SK-N-SH treated with all-trans-retinoic acid at 6 μM for 48 hours (cell line): Measurements from ENCODE around the gene KLF5.

ENCODE experiments used
- ARNTL ChIP-seq: fragments of 450-650 bp; formaldehyde crosslinking; IDR thresholded peaks from 2 replicates; pipeline ENCODE4 v1.5.0; 2020; ENCODE audit warnings: low read depth, mild to moderate bottlenecking, moderate library complexity, borderline replicate concordance
- CREB5 ChIP-seq: fragments of 250-450 bp; sonication (Bioruptor Pico); IDR thresholded peaks from 2 replicates; pipeline ENCODE4 v1.5.1; 2020; ENCODE audit warnings: low read depth, mild to moderate bottlenecking, moderate library complexity
- CSDC2 ChIP-seq: fragments of 250-450 bp; sonication (Bioruptor Pico); IDR thresholded peaks from 2 replicates; pipeline ENCODE4 v1.5.0; 2020; ENCODE audit warnings: mild to moderate bottlenecking, moderate library complexity
- ESRRG ChIP-seq: fragments of 250-450 bp; sonication (Bioruptor Pico); IDR thresholded peaks from 2 replicates; pipeline ENCODE4 v1.6.1; 2021; ENCODE audit warnings: mild to moderate bottlenecking
- PATZ1 ChIP-seq: fragments of 250-450 bp; sonication (Bioruptor Pico); IDR thresholded peaks from 2 replicates; pipeline ENCODE4 v1.8.0; 2020; ENCODE audit warnings: mild to moderate bottlenecking, moderate library complexity, borderline replicate concordance
- PPARA ChIP-seq: fragments of 250-450 bp; sonication (Bioruptor Pico); IDR thresholded peaks from 2 replicates; pipeline ENCODE4 v1.5.0; 2020; ENCODE audit warnings: mild to moderate bottlenecking, borderline replicate concordance
- RARB ChIP-seq: fragments of 250-450 bp; sonication (Bioruptor Pico); IDR thresholded peaks from 2 replicates; pipeline ENCODE4 v1.8.0; 2021; ENCODE audit warnings: mild to moderate bottlenecking, moderate library complexity
- TOX ChIP-seq: fragments of 250-450 bp; sonication (Bioruptor Pico); IDR thresholded peaks from 2 replicates; pipeline ENCODE4 v1.8.0; 2021; ENCODE audit warnings: mild to moderate bottlenecking, moderate library complexity, borderline replicate concordance
- ZFP3 ChIP-seq: fragments of 250-450 bp; sonication (Bioruptor Pico); IDR thresholded peaks from 2 replicates; pipeline ENCODE4 v1.5.0; 2020; ENCODE audit warnings: mild to moderate bottlenecking, moderate library complexity
- ZFP30 ChIP-seq: fragments of 450-650 bp; formaldehyde crosslinking; IDR thresholded peaks from 2 replicates; pipeline ENCODE4 v1.5.0; 2022; ENCODE audit warnings: mild to moderate bottlenecking, moderate library complexity
- ZNF565 ChIP-seq: fragments of 450-650 bp; formaldehyde crosslinking; conservative IDR thresholded peaks from 2 replicates; pipeline ENCODE4 v1.5.0; 2020; ENCODE audit warnings: low read depth, mild to moderate bottlenecking, moderate library complexity
- TF ChIP-seq, protein P1 (sequence below): fragments of 250-450 bp; sonication (Bioruptor Pico); IDR thresholded peaks from 2 replicates; pipeline ENCODE4 v1.5.1; 2021; ENCODE audit warnings: mild to moderate bottlenecking, moderate library complexity

DNA sequence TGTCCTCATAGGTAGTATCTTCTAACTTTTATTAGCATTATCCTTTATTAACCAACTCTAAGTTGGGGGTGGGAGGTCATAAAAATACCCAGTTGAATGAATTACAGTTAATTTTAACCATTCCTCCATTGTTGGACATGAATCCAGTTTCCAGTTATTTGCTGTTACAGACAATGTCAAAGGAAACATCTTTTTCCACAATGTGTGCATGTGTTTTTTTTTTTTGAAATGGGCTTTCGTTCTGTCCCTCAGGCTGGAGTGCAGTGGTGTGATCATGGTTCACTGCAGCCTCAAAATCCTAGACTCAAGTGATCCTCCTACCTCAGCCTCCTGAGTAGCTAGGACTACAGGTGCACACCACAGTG, 32.0 kb downstream of the KLF5 start:
- TF ChIP-seq, protein P1, sequence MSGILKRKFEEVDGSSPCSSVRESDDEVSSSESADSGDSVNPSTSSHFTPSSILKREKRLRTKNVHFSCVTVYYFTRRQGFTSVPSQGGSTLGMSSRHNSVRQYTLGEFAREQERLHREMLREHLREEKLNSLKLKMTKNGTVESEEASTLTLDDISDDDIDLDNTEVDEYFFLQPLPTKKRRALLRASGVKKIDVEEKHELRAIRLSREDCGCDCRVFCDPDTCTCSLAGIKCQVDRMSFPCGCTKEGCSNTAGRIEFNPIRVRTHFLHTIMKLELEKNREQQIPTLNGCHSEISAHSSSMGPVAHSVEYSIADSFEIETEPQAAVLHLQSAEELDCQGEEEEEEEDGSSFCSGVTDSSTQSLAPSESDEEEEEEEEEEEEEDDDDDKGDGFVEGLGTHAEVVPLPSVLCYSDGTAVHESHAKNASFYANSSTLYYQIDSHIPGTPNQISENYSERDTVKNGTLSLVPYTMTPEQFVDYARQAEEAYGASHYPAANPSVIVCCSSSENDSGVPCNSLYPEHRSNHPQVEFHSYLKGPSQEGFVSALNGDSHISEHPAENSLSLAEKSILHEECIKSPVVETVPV (CRISPR knock-in tag): no peak
- TF ChIP-seq ARNTL (CRISPR knock-in tag) (no peak), ESRRG (CRISPR knock-in tag) (no peak), ZNF565 (CRISPR knock-in tag) (no peak), PATZ1 (CRISPR knock-in tag) (no peak), PPARA (no peak), CSDC2 (CRISPR knock-in tag) (no peak), ZFP30 (CRISPR knock-in tag) (no peak), CREB5 (no peak), TOX (CRISPR knock-in tag) (no peak), ZFP3 (no peak), RARB (CRISPR knock-in tag) (no peak)
